COLO668 (cell line): Measurements from ENCODE around the gene HOXA11.

Source experiments
- DNase-seq: peaks from one replicate; lab custom pipeline; 2025; ENCODE audit not compliant: unreplicated experiment; lab: John Stamatoyannopoulos, UW

HOXA11 gene

DNA sequence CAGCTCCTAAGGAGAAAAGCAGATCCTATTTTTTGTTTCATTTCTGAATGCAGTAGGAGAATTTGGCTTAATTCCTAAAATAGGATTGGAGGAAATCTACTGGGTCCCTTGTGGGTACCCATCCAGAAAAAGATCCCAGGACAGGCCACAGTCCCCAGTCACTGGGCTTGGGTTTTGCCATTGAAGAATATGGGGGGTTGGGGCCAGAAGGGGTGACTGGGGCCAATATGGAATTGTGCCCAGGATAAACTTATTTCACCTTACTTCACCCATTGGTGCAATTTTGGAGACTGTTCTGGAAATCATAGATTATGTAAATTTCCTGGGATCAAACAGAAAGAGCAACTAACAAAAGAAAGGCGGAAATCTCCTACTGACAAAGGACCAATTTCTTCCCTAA is 46.6 kb downstream of the HOXA11 start:
- no peak for DNase-seq

GRCh38 chr7:27137640-27138315 is 47.3 kb downstream of the HOXA11 start:
- DNase-seq = no peak

DNA sequence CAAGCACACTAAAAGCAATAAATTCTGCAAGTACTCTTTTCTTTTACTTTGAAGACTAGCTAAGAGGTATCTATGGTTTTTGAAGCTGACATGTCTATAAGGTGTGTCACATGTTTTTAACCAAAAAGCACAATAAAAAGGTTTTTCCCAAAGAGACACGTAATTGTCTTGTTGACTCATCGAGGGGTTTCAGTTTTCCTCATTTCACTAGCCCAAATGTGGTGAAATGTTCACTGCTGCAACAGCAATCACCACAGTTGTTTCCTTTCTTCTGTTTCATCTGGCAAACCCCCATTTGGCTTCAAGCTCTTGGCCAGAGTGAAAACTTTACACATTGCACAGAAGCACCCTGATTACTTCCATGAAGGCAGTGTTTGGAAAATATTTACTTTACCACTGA is 50.6 kb downstream of the HOXA11 start:
- DNase-seq = no peak

DNA sequence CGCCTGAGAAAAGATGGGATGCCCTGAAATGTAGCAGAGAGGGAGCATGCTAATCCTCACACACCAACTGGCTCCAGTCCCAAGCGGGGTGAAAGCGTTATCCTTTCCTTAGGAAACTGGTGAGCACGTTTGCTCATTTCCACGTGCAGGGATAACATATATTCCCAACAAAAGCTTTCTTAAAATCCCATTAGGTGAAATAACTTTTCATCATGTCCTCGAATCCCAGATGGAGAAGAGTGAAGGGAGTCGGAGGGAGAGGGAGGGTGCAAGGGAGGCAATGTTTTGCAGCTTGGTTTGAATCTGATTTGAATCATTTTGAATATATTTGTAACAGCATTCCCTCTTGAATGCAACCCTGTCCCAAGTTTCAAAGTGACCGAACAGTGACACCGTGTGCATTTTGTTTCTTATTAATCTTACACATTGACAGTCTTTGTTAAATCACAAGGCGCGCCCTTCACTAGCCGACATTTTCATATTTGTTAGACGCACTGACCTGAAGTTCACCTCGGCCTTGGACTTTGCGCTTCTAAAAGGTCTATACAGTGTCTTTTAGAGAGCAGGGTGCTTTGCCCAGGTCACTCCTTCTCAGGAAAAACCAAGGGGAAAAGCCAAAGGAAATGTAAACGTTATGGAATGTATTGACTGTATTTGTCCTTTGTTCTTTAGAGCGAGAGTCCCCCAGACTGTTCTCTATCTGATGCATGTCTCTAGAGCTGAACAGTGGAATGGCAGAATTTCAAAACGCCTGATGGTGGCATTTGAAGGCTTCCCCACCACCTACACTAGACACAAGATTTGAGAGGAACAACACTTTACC is 51.4 kb downstream of the HOXA11 start:
- DNase-seq = no peak

- no peak for DNase-seq
Observed at GRCh38 chr7:27132978-27133377, 52.1 kb downstream of the HOXA11 start.

- no peak for DNase-seq
Observed at GRCh38 chr7:27132214-27132613, 52.8 kb downstream of the HOXA11 start.

GRCh38 chr7:27131390-27131819 is 53.6 kb downstream of the HOXA11 start:
- no peak for DNase-seq
